Stimulated activated CD8-positive, alpha-beta memory T cell treated with anti-CD3 and anti-CD28 coated beads, Interleukin-4, amount 100 ng/mL, for 48 hours (primary cell): ENCODE data around the gene THBS3.
"Not testable (repeated sequence)": the region's sequence is repeated elsewhere in the genome, so short reads cannot be mapped to it uniquely, and the experiment has no call there.

ENCODE experiments used
- DNase-seq: peaks from one replicate; pipeline ENCODE4 v3.0.0-alpha.2; 2020

The THBS3 gene

DNA sequence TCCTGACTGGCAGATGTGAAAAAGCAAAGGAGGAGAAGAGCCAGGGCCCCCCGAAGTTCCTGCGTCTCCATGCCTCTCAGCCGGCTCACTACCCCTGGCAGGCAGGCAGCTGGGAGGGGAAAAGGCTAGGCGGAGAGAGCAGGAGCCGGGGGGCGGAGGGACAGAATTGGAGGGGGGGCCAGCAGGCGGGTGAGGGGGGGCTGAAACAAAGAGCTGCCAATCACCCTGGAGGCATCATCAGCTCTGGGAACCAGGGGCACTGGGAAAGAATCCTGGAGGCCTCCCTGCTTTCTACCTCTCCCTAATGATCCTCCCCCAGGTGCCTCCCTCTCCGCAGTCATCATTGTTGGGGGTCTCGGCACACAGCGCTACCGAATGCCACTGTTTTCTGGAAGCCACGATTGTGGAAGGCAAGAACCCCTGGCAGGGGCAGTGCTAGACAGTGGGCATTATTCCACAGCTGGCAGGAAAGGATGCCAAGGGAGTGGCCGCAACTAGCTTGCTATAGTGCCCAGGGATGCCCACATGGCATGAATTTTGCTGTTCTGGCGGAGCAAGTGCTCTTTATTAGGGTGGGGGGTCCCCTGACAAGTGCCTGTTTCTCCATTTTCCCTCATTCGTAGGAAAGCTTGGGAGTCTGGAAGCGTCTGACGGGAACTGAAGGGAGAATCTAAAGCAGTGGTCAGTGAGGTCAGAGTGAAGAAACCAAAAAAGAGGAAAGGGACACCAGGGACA lies at the start of gene THBS3:
Gene THBS3, minus strand, starts transcription at position 92 of the 735 bp plus-strand sequence. Its CDS starts 21 bp downstream, at position 71.
- no peak for DNase-seq

DNA sequence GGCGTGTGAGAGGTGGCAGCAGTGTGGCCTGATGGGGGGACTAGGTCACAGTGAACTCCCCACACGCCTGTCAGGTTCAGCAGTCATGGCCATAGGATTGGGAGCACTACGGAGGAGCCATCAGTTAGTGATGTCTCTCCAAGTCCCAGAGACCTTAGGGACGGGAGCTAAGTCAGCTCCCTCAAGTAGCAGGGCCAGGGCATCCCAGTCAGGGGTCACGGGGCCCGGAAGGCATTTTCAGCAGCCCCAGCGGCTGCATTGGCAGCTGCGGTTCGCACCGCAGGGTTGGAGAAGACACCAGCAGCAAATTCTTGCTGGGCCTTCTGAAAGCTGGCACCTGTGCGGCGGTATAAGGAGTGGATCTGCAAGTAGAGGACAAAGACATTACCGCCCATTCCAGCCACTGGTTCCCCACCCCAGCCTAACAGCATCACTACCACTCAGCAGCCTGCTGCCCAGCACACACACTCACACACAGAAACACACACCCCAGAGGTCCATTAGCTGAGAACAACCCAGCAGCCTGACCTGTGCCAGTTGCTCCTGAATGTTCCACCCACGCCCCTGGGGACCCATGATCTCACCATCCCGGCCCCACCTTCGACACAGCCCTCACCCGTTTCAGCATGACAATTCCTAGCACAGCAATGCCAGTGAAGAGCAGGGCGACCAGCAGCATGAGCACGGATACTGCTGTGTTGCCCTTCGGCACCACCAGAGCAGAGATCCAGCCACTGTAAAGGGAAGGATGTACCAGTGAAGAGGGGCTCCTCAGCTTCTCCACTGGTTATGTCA lies 48.6 kb upstream of the THBS3 start:
- DNase-seq = no peak

DNA sequence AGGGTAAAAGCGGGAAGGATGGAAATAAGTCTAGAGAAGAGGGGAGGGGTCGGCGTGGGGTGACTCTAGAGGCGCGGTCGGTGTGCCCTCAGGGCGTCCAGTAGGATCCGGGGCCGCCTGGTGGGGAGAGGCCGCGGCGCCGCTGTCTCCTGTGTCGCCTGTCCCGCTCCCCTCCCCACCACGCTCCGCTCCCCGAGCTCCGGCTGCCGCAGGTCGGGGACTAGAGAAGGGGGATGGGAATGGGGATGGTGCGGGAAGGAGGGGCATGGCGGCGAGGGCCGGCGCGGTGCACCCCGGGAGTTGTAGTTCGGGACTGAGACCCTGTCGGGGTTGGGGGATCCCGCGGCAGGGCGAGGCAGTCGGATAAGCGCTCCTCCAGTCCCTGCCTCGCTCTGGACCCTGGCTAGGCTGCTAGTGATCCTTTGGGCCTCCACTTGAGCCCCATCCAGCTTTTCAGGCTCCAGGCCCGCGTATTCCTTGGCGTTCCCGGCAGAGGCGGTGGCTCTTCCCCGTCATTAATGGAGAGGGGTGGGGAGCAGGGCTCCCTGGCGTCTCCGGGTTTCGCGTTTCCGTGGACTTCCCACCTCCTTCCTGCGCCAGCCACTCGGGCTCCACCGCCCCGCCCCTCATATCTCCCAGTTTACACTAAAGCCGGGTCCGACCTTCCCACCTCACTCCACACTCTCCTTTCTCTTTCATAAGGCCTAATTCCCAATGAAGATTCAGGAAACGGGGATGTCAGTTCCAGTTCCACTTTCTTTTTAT lies 47.7 kb upstream of the THBS3 start, which contains the start of gene ENTREP3:
Gene ENTREP3, minus strand, starts transcription at position 241 of the 765 bp plus-strand sequence. CDS start 606 bp downstream, outside the sequence.
- DNase-seq = peak; percentile 88

DNA sequence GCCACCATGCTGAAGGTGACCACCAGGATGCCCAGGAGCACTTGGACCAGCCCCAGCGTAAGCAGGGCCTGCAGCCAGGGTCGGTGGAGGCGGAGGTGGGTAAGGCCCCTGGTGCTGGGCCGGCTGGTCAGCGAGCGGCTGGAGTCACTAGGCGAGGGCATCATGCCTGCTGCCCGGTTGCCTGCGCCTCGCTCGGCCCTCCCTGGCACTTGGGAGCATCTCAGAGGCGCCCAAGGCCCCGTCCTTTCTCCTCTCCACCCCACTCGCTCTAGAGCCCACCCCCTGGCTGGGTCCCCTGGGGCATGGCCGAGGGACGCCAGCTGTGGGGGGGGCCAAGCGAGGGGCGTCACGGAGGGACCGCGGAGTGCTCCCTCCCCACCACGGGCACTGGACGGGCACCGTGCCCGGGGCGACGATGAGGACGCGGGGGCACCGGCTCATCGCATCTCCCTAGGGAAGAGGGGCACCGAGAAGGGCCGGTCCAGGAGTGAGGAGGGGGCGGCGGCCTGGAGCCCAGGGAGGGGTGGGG lies 47.1 kb upstream of the THBS3 start:
- no peak for DNase-seq

DNA sequence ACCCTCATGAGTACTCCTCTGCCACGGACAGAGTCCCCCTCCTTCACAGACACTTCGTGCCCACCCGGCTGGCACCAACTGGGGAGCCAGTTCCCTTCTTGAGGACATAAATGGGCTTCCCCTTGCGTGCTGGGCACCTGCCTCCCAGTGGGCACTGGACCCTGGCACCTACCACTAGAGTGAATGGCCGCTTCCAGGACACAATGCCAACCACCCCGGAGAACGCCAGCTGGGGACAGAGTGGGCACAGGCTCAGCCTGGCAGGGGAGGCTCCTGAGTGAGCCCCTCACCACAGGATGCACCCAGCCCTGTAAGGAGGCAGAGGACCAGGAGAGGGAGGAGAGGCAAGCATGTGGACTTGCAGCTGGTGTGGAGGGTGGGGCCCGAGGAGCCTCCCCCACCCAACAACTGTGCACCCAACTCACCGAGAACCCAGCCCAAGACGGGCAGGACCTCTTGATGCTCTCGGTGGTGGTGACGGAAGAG lies 46.6 kb upstream of the THBS3 start:
- DNase-seq = no peak

DNA sequence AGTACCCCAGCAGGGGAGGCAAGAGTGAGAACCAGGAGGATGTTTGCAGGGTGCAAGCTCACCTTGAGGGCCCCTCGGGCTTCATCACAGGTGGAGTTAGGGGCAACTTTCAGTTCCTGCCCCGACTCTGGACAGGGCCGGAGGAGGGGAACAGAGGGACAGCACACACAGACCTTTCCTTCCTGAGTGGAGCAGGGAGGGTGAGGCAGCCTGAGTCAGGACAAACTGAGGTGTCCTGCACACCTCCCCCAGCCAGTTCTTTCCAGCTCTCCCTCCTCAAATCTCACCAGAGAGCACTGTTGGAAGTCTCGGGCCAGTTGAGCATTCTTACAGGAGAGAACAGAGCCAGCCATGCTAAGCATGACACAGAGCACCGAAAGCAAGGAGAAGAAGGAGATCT lies 46.1 kb upstream of the THBS3 start:
- DNase-seq = no peak

DNA sequence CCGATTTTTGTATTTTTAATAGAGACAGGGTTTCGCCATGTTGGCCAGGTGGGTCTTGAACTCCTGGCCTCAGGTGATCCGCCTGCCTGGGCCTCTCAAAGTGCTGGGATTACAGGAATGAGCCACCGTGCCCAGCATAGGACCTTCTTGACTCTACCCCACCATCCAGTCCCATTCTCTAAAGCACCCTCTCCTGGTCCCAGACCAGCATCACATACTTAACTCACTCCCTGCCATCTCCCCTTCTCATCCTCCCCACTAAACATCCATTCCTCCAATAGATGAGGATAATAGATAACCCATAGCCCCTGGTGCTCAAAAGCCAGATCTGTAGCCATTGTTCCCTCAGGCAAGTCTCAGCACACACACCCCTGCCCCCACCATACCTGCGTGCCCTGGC lies 45.5 kb upstream of the THBS3 start:
- DNase-seq = no peak

DNA sequence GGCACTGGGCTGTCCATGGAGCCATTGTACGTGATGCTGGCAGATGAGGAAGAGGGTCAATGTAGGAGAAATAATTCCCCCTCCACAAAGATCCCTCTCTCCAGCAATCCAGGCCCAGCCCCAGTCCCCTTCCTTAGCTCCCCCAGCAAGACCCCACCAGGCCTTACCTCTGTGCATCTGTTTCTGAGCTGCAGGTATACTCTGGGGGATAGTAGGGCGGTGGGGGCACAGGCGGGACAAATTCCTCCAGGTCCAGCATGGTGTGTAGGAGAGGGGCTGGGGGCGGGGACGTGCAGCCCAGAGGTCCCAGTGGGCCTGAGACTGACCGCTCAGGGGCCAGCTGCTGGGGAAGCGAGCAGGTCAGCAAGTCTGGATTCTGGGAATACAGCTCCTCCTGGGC lies 43.9 kb upstream of the THBS3 start:
- DNase-seq = no peak

DNA sequence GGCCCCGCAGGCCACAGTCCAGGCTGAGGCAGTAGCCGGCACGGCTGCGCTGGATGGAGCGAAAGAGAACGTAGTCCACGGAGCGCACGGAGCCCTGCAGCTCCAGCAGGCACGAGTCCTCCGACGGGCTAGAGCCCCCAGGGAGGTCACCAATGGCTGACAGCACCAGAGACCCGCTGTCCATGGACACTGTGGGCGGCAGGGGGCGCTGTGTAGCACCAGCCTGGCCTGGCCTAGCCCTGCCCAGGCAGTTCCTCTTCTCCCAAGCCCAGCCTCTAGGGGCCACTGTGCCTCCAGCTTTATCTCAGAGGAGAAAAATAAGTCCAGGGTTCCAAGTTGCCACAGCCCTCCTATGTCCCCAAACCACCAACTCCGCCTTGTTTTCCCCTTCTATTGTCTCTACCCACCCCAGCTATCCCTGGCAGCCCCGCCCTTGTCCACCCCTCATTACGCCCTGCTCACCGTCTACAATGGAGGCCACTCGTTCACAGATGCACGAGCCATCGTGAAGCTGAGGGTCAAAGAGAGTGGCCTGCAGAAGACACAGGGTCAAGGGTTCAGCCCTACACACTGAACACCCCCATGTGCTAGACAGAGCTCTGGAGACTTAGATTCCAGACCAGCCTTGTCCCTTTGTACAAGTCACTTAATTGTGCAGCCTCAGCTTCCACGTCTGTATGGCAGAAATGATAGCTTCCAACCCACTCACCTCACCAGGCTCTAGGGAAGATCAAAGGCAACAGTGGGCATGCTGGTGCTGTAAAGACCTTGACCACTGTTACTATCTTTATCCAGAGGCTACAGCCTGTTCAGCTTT lies 43.1 kb upstream of the THBS3 start:
- peak; percentile 99 for DNase-seq

DNA sequence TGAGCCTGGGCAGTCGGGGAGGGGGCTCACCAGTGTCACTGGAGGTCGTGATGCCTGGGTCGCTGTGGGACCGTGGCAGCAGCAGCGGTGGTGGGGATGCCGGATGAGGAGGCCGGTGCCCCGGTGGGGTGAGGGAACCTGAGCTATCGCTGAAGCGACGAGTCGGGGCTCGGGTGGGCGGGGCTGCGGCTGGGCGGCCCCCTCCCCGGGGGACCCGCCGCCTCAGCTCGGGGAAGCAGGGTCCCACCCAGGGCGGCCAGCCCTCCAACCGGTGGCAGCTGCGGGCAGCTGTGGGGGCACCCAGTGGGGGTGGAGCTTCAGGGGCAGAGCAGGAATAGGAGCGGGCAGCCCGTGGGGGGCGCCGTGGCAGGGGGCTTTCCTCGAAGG lies 42.5 kb upstream of the THBS3 start:
- no peak for DNase-seq

DNA sequence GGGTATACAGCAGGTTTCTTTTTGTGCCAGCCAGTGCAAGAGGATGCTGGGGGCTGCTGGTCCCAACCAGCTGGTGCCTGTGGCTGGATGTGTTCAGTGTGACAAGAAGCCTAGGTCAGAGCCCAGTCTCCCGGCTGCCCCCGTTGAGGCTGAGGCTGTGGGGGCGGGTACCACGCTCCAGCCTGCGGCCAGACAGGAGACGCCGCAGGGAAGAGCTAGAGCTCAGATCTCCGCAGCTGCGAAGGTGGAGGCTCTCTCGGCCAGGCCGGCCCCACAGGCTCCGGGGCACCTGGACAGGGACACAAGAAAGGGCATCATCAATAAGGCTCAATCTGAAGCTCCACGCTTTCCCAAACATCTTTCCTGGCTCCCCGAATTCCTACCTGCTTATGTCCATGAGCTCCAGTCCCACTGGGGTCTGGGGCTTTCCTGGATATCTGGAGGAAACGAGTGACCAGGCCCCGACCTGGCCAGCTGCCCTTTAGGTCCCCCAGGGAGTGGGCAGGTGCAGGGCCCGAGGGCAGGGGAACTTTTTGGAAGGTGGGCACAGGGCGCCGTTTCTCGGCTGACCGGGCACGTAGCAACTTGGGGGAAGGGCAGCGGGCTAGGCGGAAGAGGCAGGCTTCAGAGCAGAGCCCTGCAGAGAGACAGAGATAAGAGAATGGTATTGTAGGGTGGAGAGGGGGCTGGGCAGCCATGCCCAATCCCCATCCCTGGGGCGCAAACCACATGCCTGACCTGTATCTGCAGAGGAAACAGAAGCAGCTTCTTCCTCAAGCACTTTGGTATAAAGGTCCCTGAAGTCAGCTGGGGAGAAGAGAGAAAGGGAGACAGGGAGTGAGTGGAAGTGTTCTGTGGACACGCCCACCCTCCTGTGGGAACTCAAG lies 40.2 kb upstream of the THBS3 start:
- no peak for DNase-seq

DNA sequence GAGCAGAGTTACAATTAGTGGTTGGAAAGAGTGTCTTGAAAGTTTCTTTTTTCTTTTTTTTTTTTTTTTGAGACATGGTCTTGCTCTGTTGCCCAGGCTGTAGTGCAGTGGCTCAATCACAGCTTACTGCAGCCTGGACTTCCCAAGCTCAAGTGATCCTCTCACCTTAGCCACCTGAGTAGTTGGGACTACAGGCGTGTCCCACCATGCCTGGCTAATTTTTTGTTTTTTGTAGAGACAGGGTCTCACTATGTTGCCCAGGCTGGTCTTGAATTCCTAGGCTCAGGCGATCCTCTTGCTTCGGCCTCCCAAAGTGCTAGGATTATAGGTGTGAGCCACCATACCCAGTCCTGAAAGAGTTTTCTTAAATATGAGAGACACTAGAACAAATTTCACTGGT lies 39.1 kb upstream of the THBS3 start:
- not testable (repeated sequence) for DNase-seq

DNA sequence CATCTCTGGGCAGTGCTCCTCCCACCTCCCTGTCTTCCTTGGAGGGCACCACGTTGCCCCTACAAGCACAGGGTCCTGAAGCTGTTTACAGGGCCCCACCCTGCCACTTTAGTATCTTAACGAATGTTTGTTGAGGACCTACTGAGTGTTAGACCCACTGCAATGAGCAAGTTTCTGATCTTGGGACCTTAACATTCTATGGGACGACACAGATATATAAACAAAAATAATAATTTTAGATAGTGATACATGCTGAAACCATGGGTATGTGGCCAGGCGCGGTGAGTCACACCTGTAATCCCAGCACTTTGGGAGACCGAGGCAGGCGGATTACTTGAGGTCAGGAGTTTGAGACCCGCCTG lies 37.4 kb upstream of the THBS3 start:
- DNase-seq = no peak

DNA sequence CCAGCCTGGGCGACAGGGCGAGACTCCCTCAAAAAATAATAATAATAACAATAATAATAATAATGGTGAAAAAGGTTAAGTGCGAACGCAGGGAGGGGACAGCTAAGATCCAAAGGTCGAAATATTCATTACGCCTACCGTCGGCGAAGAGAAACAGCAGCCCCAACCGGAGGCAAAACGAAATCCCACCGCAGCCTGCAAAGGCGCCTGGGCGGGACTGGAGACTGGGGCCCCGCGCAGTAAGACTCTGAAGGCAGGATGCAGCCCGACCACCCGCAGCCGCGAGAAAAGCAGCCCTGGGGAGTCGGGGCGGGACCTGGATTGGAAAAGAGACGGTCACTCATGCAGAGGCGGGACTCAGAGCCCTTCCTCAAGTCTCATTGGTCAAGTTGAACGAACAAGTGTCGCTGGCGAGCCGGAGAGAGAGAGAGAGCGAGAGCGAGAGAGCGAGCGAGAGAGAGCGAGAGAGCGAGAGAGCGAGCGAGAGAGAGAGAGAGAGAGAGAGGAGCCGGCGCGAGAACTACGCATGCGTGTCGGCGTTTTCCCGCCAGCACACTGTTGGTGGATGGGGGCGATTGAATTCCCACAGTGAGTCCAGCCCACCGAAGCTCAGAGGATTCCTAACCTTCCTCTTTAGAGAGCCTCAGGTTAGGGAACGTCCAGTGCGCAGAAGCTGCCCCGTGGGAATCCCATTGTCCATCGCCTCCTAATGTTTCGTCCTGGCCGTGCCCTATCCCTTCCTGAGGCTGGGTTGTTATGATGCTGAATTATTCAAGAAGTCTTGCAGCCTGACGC lies 36.9 kb upstream of the THBS3 start:
- peak; percentile 97 for DNase-seq

DNA sequence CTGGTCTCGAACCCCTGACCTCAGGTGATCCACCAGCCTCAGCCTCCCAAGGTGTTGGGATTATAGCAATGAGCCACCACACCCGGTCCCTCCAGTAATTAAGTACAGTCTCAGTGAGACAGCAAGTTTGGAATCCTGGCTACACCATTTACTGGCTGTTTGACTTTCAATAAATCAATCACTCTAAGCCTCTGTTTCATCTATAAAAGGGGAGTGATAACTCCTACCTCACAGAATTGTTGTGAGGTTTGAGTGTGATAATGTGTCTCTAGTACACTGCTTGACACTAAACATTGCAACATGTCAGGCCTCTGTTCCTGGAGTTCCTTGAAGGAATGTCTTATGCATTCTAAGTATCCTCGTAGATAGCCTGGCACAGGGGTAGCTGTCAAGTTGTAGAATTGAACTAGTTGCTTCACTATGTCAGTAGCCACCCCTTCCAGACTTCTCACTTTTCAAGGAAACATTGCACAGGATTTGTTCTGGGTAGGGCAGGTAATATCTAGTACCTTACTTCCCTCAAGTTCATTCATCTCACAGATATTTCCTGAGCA lies 35.2 kb upstream of the THBS3 start:
- no peak for DNase-seq

DNA sequence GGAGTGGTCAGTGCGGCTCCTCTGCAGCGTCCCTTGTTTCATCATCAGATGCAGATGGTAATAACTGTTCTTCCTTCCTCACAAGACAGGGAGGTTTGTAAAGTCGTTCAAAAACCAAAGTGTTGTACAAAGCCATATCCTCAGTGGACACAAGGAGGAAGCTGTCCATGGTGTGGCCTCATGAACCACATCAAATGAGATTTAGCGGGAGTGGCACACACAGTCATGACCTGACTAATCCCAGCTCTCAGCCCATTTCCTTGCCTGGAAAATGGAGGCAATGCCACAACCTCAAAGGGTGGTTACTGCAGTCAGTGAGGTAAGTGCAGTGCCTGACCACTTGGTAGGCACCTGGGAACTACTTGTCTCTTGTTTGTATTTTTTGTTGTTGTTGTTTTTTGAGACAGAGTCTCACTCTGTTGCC lies 34.2 kb upstream of the THBS3 start:
- DNase-seq = no peak

DNA sequence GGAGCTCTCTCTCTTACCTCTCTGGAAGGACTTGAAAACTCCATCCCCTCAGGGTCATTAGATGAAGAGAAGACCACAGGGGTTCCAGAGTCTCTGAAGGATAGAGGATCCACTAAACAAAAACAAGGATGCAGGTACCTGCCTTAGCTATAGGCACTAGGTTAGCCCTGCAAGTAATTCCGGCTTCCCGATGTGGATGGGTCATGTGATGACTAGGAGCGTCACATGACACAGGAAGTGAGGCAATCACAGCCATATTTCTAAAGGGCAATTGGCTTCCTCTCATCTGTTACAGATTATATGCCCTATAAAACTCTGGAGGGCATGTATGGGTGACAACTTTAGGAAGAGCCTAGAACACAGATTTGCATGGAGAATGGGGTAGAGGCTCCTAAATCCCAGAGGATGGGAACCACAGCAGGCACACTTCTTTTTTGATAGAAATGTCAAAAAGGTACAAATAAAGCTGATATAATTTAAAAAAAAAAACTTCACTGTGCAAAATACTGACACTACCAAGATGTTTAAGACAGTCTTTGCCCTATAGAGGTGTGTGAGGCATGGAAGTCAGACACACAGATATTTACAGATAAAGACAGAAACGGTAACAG lies 33.5 kb upstream of the THBS3 start:
- DNase-seq = peak; percentile 75

DNA sequence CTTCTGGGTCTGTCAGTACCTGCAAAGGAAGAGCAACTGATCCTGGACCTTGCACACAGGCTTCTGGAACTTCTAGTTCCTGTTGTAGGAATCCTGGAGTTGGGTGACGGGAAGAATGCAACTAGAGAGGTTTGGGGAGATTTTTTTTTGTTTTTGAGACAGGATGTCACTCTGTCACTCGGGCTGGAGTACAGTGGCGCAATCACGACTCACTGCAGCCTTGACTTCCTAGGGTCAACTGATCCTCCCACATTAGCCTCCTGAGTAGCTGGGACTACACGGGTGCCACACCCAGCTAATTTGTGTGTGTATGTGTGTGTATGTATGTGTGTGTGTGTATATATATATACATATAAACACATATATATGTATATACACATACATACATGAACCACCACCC lies 28.8 kb upstream of the THBS3 start:
- DNase-seq = no peak

DNA sequence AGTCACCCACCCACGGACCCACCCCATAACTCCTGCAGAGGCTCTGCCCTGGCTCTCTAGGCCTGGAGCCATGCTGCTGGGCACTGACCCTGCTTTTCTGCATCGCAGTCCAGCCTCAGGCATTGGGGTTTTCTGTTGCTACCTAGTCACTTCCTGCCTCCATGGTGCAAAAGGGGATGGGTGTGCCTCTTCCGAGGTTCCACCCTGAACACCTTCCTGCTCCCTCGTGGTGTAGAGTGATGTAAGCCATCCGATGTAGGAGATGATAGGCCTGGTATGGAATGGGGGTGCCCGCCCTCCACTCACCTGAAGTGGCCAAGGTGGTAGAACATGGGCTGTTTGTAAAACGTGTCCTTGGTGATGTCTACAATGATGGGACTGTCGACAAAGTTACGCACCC lies 27.7 kb upstream of the THBS3 start:
- DNase-seq = not testable (repeated sequence)
